Spleen (tissue), 7 donors: ENCODE results near the gene DUOXA2.
"Not testable (repeated sequence)": the region's sequence is repeated elsewhere in the genome, so short reads cannot be mapped to it uniquely, and the experiment has no call there.

Experiments used
- CTCF ChIP-seq, 11 experiments: fragments of 200-600 bp in 7 of 11; fragments of 450-650 bp in 4 of 11; sonication (generic) in 4 of 11; IDR thresholded peaks in 8 of 11; conservative IDR thresholded peaks in 3 of 11; 1 replicate in 7 of 11; 2 replicates in 4 of 11; pipeline versions ENCODE4 v1.4.0 to v1.8.0; 2016 to 2021; ENCODE audit warnings: antibody characterized with exemption in 11 of 11, inconsistent platforms in 4 of 11, mild to moderate bottlenecking in 1 of 11
- POLR2A ChIP-seq, 3 donors: fragments of 450-650 bp; IDR thresholded peaks; one replicate each; pipeline ENCODE4 v1.5.1; 2017; ENCODE audit warnings: antibody characterized with exemption in 3 of 3, mild to moderate bottlenecking in 1 of 3
- POLR2AphosphoS5 ChIP-seq, 3 donors: sonication (generic); formaldehyde crosslinking; IDR thresholded peaks; one replicate each; pipeline ENCODE4 v1.5.1; 2017; ENCODE audit warnings: antibody characterized with exemption in 3 of 3
- donor health status: DM: no; HTN: no; CAD: no; lungs with moderate emphysema.
- donor health status: DM: no; HTN: no; CAD: no.
- donor health status: DM: no; HTN: no; CAD: no.

GRCh38 chr15:45079628-45080246 is 34.4 kb upstream of the DUOXA2 start:
- TF ChIP-seq CTCF (IDR thresholded peaks at IDR 0.05 in 8 of 11, conservative IDR thresholded peaks at IDR 0.05 in 3 of 11); POLR2A (IDR thresholded peaks at IDR 0.05); POLR2AphosphoS5 (IDR thresholded peaks at IDR 0.05): not testable (repeated sequence)
